SK-N-SH (cell line): ENCODE measurements around the gene FRMD8. TPM values are rescaled to one million over a fixed set of nuclear protein-coding genes. Genes with fewer than 3 reads are reported as not detected.
A peak's percentile ranks its signal among the peaks of the same experiment; 100 is the strongest.

ENCODE experiments used
- CTCF ChIA-PET: fragments of 300-600, 350-600 bp; formaldehyde crosslinking; extraction: SDS; loops from one replicate; lab custom pipeline; 2021; lab: Yijun Ruan, JAX
- POLR2A ChIA-PET: fragments of 350-600 bp; sonication (Branson Sonifier 250); formaldehyde crosslinking; extraction: SDS; loops from one replicate; lab custom pipeline; 2020; ENCODE audit warnings: antibody characterized with exemption, inconsistent platforms; lab: Yijun Ruan, JAX
- DNase-seq: peaks from one replicate; pipeline ENCODE4 v3.0.0; 2012
- H2AFZ ChIP-seq: fragments of 200-600 bp; sonication (generic); 2 replicates; pipeline ENCODE4 v1.8.1; 2016; ENCODE audit warnings: antibody characterized with exemption, mild to moderate bottlenecking, low read depth
- H3F3A ChIP-seq: fragments of 200-600 bp; sonication (generic); replicated peaks from 2 replicates; pipeline ENCODE3; 2016; ENCODE audit warnings: antibody characterized with exemption, mild to moderate bottlenecking; ENCODE audit not compliant: insufficient read depth
- H3K27ac ChIP-seq, 2 experiments: fragments of 200-500 bp in 1 of 2; fragments of 200-600 bp in 1 of 2; sonication (Bioruptor generic) in 1 of 2; sonication (generic), shearing (Covaris generic) in 1 of 2; 2 replicates each; pipeline versions ENCODE4 v1.5.1 to v1.6.1; 2014 to 2016; ENCODE audit warnings: low read depth in 2 of 2, inconsistent platforms in 1 of 2, low read length in 1 of 2, mild to moderate bottlenecking in 1 of 2, mixed read lengths in 1 of 2
- H3K27me3 ChIP-seq: fragments of 200-600 bp; sonication (generic), shearing (Covaris generic); 2 replicates; pipeline ENCODE4 v1.6.1; 2016; ENCODE audit warnings: mixed run types; ENCODE audit not compliant: insufficient read depth
- H3K36me3 ChIP-seq, 2 experiments: fragments of 200-500 bp in 1 of 2; fragments of 200-600 bp in 1 of 2; sonication (Bioruptor generic) in 1 of 2; sonication (generic) in 1 of 2; replicated peaks in 1 of 2; 2 replicates each; pipeline versions ENCODE3 to v1.5.1; 2014 to 2016; ENCODE audit warnings: low read length in 1 of 2, mild to moderate bottlenecking in 1 of 2; ENCODE audit not compliant: insufficient read depth in 2 of 2, control insufficient read depth in 1 of 2
- H3K4me1 ChIP-seq, 2 experiments: fragments of 200-500 bp in 1 of 2; fragments of 200-600 bp in 1 of 2; sonication (Bioruptor generic) in 1 of 2; sonication (generic), shearing (Covaris generic) in 1 of 2; 2 replicates each; pipeline versions ENCODE4 v1.5.1 to v1.6.1; 2014 to 2016; ENCODE audit warnings: low read depth in 1 of 2, low read length in 1 of 2, mixed run types in 1 of 2; ENCODE audit not compliant: insufficient read depth in 2 of 2, control insufficient read depth in 1 of 2
- H3K4me2 ChIP-seq: fragments of 200-600 bp; sonication (generic), shearing (Covaris generic); 2 replicates; pipeline ENCODE4 v1.6.1; 2017; ENCODE audit warnings: mixed run types
- H3K4me3 ChIP-seq, 2 experiments: fragments of 200-500 bp in 1 of 2; fragments of 200-600 bp in 1 of 2; sonication (Bioruptor generic) in 1 of 2; sonication (generic), shearing (Covaris generic) in 1 of 2; 2 replicates each; pipeline versions ENCODE4 v1.5.1 to v1.8.1; 2014 to 2016; ENCODE audit warnings: low read depth in 2 of 2, inconsistent platforms in 1 of 2, low read length in 1 of 2, mild to moderate bottlenecking in 1 of 2, mixed read lengths in 1 of 2, moderate library complexity in 1 of 2
- H3K79me2 ChIP-seq: fragments of 200-600 bp; sonication (generic); 2 replicates; pipeline ENCODE4 v1.8.1; 2017; ENCODE audit warnings: mild to moderate bottlenecking; ENCODE audit not compliant: insufficient read depth
- H3K9ac ChIP-seq: fragments of 200-600 bp; sonication (generic); 2 replicates; pipeline ENCODE4 v1.6.1; 2017; ENCODE audit warnings: mixed run types
- H3K9me2 ChIP-seq: fragments of 200-600 bp; sonication (generic); 2 replicates; pipeline ENCODE4 v1.6.1; 2017; ENCODE audit warnings: mixed run types
- H3K9me3 ChIP-seq: fragments of 200-600 bp; sonication (generic); 2 replicates; pipeline ENCODE4 v1.6.1; 2017; ENCODE audit warnings: mixed run types, mild to moderate bottlenecking, moderate library complexity
- H4K20me1 ChIP-seq: fragments of 200-600 bp; sonication (generic); 2 replicates; pipeline ENCODE4 v1.6.1; 2017; ENCODE audit warnings: mild to moderate bottlenecking, mixed run types; ENCODE audit not compliant: insufficient read depth
- ELF1 ChIP-seq: IDR thresholded peaks from 2 replicates; pipeline ENCODE4 v1.4.0; 2012
- FOXJ3 ChIP-seq: sonication (generic); formaldehyde crosslinking; IDR thresholded peaks from 2 replicates; pipeline ENCODE4 v1.5.1; 2020; ENCODE audit warnings: mild to moderate bottlenecking, missing genetic modification reagents
- GATA2 ChIP-seq: sonication (generic); formaldehyde crosslinking; IDR thresholded peaks from 2 replicates; pipeline ENCODE4 v1.5.0; 2020; ENCODE audit warnings: mild to moderate bottlenecking, missing genetic modification reagents
- MEF2A ChIP-seq: IDR thresholded peaks from 2 replicates; pipeline ENCODE4 v1.4.0; 2012; ENCODE audit warnings: low read depth, borderline replicate concordance
- MXI1 ChIP-seq: IDR thresholded peaks from 2 replicates; pipeline ENCODE4 v1.6.1; 2012; ENCODE audit warnings: mild to moderate bottlenecking, low read depth, low read length, improper control_type of control experiment
- RCOR1 ChIP-seq: fragments of 150-350 bp; IDR thresholded peaks from 2 replicates; pipeline ENCODE4 v1.6.1; 2017; ENCODE audit warnings: antibody characterized with exemption, low read length
- RFX5 ChIP-seq: IDR thresholded peaks from 2 replicates; pipeline ENCODE4 v1.6.1; 2012; ENCODE audit warnings: mild to moderate bottlenecking, improper control_type of control experiment, low read length
- RXRA ChIP-seq: IDR thresholded peaks from 2 replicates; pipeline ENCODE4 v1.4.0; 2012; ENCODE audit warnings: low read depth, mild to moderate bottlenecking, borderline replicate concordance
- SIN3A ChIP-seq: IDR thresholded peaks from 2 replicates; pipeline ENCODE4 v1.6.1; 2012; ENCODE audit warnings: low read depth, mild to moderate bottlenecking, low read length, moderate library complexity, borderline replicate concordance
- SMC3 ChIP-seq: IDR thresholded peaks from 2 replicates; pipeline ENCODE4 v1.6.1; 2012; ENCODE audit warnings: low read depth, low read length, improper control_type of control experiment
- TAF1 ChIP-seq: IDR thresholded peaks from 2 replicates; pipeline ENCODE4 v1.6.1; 2012; ENCODE audit warnings: low read depth, mild to moderate bottlenecking, low read length, moderate library complexity, borderline replicate concordance
- TCF12 ChIP-seq: IDR thresholded peaks from 2 replicates; pipeline ENCODE4 v1.4.0; 2012
- YY1 ChIP-seq: IDR thresholded peaks from 2 replicates; pipeline ENCODE4 v1.4.0; 2012; ENCODE audit warnings: low read depth, mild to moderate bottlenecking
- ZBTB33 ChIP-seq: IDR thresholded peaks from 2 replicates; pipeline ENCODE4 v1.4.0; 2012; ENCODE audit warnings: low read depth, borderline replicate concordance
- WGBS: methylation state at CpG from one replicate; pipeline ENCODE4 v1.1.6; 2017; ENCODE audit warnings: low lambda C conversion rate; 5-methylcytosine and 5-hydroxymethylcytosine counted together
- polyA plus RNA-seq, 3 experiments: library from polyadenylated mRNA; depleted of rRNA; stranded (reverse); fragments of >200 nt; gene quantifications; 2 replicates each; pipeline ENCODE4 v1.2.3, GENCODE V29; 2012
- TF ChIP-seq, protein P1 (sequence below): IDR thresholded peaks from 2 replicates; pipeline ENCODE4 v1.4.0; 2012; ENCODE audit warnings: low read depth, borderline replicate concordance
- TF ChIP-seq, protein P2 (sequence below): IDR thresholded peaks from 2 replicates; pipeline ENCODE4 v1.6.1; 2012; ENCODE audit warnings: mild to moderate bottlenecking, low read depth, low read length, moderate library complexity

Gene FRMD8
- polyA plus RNA-seq, 1 of the 3 experiments (the other 2 are of a cell fraction), result 19.0 TPM

DNA sequence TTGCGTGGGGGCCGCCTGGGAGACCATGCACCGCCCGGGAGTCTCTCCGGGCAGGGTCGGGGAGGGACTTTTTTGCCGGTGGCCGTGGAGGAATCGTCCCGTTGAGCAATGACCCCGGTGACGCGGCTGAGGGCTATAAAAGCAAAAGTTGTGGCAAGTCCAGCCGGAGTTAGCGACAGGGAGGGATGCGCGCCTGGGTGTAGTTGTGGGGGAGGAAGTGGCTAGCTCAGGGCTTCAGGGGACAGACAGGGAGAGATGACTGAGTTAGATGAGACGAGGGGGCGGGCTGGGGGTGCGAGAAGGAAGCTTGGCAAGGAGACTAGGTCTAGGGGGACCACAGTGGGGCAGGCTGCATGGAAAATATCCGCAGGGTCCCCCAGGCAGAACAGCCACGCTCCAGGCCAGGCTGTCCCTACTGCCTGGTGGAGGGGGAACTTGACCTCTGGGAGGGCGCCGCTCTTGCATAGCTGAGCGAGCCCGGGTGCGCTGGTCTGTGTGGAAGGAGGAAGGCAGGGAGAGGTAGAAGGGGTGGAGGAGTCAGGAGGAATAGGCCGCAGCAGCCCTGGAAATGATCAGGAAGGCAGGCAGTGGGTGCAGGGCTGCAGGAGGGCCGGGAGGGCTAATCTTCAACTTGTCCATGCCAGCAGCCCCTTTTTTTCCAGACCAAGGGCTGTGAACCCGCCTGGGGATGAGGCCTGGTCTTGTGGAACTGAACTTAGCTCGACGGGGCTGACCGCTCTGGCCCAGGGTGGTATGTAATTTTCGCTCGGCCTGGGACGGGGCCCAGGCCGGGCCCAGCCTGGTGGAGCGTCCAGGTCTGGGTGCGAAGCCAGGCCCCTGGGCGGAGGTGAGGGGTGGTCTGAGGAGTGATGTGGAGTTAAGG lies 36.4 kb downstream of the FRMD8 start, which contains the start of gene NEAT1 (continued):
- peak; percentile 58; the same call in 1 of the 2 replicates for TF ChIP-seq ZBTB33
- TF ChIP-seq RCOR1, result peak; percentile 68; the same call in 1 of the 2 replicates
- TF ChIP-seq, protein P1, sequence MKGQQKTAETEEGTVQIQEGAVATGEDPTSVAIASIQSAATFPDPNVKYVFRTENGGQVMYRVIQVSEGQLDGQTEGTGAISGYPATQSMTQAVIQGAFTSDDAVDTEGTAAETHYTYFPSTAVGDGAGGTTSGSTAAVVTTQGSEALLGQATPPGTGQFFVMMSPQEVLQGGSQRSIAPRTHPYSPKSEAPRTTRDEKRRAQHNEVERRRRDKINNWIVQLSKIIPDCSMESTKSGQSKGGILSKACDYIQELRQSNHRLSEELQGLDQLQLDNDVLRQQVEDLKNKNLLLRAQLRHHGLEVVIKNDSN, result no peak
- 0 out of 2 replicates have a peak, but pooled peaks have one; percentile 31 for TF ChIP-seq MEF2A
- TF ChIP-seq SMC3, result no peak; the same call in 1 of the 2 replicates
- peak; percentile 51 for TF ChIP-seq ELF1
- peak; percentile 99 for TF ChIP-seq SIN3A
- TF ChIP-seq GATA2 (CRISPR knock-in tag), result no peak
- TF ChIP-seq RXRA, result peak; percentile 93
- TF ChIP-seq TCF12, result peak; percentile 50; the same call in 1 of the 2 replicates
- TF ChIP-seq YY1, result no peak; the same call in 1 of the 2 replicates
- TF ChIP-seq, all 33 proteins: peak for 19

GRCh38 chr11:65423516-65424204 lies 37.2 kb downstream of the FRMD8 start:
- 0% methylated on average over 15 of the region's 19 CpGs for WGBS
- TF ChIP-seq RFX5 (no peak), TAF1 (no peak; the same call in 1 of the 2 replicates), GATA2 (CRISPR knock-in tag) (no peak), FOXJ3 (CRISPR knock-in tag) (no peak), MXI1 (peak; percentile 52; the same call in 1 of the 2 replicates)
- TF ChIP-seq, protein P2, sequence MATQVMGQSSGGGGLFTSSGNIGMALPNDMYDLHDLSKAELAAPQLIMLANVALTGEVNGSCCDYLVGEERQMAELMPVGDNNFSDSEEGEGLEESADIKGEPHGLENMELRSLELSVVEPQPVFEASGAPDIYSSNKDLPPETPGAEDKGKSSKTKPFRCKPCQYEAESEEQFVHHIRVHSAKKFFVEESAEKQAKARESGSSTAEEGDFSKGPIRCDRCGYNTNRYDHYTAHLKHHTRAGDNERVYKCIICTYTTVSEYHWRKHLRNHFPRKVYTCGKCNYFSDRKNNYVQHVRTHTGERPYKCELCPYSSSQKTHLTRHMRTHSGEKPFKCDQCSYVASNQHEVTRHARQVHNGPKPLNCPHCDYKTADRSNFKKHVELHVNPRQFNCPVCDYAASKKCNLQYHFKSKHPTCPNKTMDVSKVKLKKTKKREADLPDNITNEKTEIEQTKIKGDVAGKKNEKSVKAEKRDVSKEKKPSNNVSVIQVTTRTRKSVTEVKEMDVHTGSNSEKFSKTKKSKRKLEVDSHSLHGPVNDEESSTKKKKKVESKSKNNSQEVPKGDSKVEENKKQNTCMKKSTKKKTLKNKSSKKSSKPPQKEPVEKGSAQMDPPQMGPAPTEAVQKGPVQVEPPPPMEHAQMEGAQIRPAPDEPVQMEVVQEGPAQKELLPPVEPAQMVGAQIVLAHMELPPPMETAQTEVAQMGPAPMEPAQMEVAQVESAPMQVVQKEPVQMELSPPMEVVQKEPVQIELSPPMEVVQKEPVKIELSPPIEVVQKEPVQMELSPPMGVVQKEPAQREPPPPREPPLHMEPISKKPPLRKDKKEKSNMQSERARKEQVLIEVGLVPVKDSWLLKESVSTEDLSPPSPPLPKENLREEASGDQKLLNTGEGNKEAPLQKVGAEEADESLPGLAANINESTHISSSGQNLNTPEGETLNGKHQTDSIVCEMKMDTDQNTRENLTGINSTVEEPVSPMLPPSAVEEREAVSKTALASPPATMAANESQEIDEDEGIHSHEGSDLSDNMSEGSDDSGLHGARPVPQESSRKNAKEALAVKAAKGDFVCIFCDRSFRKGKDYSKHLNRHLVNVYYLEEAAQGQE, result peak; percentile 52
- TF ChIP-seq, all 33 proteins: peak for 2
- no peaks in the 10 kb centered on the region for H3K27me3 ChIP-seq
- H3F3A ChIP-seq, result peaks cover 82% of the 10 kb centered on the region
- H3K79me2 ChIP-seq, result peaks cover 96% of the 10 kb centered on the region
- no peaks in the 10 kb centered on the region for H3K9me3 ChIP-seq
- peak overlapping the region; percentile 77 to 83 for H3K4me3 ChIP-seq
- peak overlapping the region; percentile 94 for H3K4me2 ChIP-seq
- peaks cover 23 to 52% of the 10 kb centered on the region in 2 experiments for H3K4me1 ChIP-seq
- peaks cover 60% of the 10 kb centered on the region for H4K20me1 ChIP-seq
- no peak overlapping the region for H2AFZ ChIP-seq
- ChIA-PET POLR2A (interaction anchor here (0.7 to 17.2 kb wide), 25 partner anchors 9 to 183 kb away, joined by 3 to 1027 read pairs (median 6); partner anchors contain the start of genes DPF2, FRMD8, MALAT1 and SCYL1), CTCF (interaction anchor here (0.9 to 13.0 kb wide), 7 partner anchors 8 to 85 kb away, joined by 3 to 223 read pairs (median 7); partner anchors contain the start of gene MALAT1)
- DNase-seq, result peak; percentile 10
- H3K9me2 ChIP-seq, result no peaks in the 10 kb centered on the region
- H3K36me3 ChIP-seq, result peaks cover 46 to 57% of the 10 kb centered on the region in 2 experiments
- peak overlapping the region; percentile 100 for H3K27ac ChIP-seq
- peak overlapping the region; percentile 98 for H3K9ac ChIP-seq
